HG03108 (cell line): ENCODE results near the gene CHST11.

ENCODE experiments used
- ATAC-seq: cut with Tn5 transposase; IDR thresholded peaks from one replicate; pipeline ENCODE4 v1.9.1; 2021; ENCODE audit warnings: moderate library complexity; ENCODE audit not compliant: unreplicated experiment

CHST11 gene

GRCh38 chr12:104643819-104644669 lies 187.3 kb downstream of the CHST11 start:
- peak; percentile 35 for ATAC-seq

GRCh38 chr12:104648756-104649155 lies 192.0 kb downstream of the CHST11 start:
- ATAC-seq = no peak

- ATAC-seq = no peak
These were observed 192.6 kb downstream of the CHST11 start for GRCh38 chr12:104649217-104649824.

- ATAC-seq = no peak
These were observed 193.2 kb downstream of the CHST11 start for GRCh38 chr12:104649921-104650320.

- ATAC-seq = no peak
These were observed 193.8 kb downstream of the CHST11 start for GRCh38 chr12:104650541-104650940.

DNA sequence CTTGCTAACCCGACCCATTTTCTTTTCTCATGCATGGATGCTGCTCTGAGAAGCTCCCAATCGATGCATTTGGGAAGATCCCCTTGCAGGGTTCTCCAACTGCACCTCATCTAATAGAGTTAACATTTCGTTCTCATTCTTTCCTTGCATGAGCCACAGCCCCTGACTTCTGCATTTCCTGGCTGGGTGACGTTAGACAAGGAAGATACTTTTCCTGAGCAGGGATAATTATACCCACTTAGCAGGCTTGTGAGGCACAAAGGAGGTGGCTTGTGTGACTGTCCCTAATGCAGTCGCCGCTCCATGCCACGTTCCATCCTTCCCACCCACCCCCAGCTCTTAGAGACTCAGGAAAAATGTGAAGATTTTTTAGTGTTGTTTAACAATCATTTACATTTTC lies 195.1 kb downstream of the CHST11 start:
- ATAC-seq = no peak

DNA sequence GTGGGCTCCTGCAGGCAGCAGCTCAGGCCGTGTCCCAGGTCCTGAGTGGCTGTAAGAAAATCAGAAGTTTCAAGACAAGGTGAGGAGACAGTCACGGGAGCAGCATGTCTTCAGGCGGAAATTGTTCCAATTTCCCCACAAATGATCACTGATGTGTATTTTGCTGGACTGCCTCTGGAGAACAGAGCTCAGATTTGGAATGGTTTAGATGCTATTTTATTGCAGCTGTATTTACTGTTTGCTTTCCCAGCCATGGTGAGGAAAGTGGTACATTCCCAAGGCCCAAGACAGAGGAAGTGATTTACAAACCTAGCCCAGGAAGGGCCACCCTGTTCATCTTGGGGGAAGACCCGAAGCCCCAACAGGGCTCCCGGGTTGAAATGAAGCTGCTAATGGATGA lies 195.6 kb downstream of the CHST11 start:
- ATAC-seq = no peak

- ATAC-seq = no peak
These were observed 196.2 kb downstream of the CHST11 start for GRCh38 chr12:104652910-104653309.

GRCh38 chr12:104653730-104654664 lies 197.2 kb downstream of the CHST11 start:
- no peak for ATAC-seq

DNA sequence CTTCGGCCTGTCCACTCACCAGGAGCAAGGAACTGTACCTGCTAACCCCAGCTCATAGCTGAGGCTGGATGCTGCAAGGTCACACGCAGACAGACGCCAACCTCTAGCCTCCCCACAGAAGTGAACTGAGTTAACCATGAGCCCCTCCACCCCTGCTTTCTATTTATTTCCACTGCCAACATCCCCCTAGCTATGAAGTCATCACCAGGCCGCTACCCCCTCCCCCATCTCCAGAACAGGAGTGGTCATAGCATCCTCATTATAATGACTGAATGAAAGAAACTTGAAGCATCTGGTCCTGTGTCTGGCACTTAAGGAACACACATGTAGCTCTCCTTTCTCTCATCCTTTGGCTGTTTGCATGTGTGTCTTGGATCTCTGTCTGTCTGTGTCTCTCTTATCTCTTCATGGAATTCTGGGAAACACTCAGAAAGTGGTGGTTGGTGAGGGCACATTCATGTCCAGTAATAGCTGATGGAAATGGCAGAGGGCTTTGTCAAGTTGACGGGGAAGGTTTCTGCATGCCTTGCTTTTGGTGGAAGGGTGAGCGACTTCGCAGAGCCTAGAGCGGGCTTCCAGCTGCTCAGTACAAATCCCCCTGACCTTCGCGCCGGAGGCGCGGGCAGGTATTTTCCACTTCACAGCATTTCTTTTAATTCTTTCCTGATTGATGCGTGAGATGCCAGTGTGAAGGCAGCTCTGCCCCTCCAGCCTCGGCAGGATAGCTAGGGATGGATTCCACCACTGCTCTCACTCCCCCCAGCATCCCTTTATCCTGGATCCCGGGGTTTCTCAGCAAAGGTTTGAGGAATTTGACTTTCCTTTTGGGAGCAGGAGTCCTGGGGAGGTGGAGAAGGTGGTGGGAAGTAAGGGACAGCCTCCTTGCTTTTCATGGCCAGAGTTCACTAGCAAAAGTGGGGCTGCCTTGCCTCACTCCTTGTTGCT lies 198.2 kb downstream of the CHST11 start:
- ATAC-seq = no peak

DNA sequence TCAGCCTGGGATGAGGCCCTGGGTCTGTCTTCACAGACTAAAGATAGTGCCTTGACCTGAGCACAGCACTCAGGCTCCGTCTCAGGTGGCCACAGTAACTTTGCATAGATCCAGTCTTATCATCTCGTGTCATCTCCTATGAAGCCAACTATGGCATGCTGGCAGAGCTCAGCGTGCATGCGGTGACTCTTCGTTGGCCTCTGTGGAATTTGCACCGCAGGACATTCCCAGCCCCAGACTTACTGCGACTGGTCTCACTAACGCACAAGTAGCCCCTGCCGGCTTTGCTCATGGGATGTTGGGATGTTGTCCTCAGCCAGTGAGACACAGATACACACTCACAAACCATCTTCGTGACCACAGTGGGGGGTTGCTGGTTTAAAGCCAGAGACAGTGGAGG lies 199.6 kb downstream of the CHST11 start:
- ATAC-seq = no peak

DNA sequence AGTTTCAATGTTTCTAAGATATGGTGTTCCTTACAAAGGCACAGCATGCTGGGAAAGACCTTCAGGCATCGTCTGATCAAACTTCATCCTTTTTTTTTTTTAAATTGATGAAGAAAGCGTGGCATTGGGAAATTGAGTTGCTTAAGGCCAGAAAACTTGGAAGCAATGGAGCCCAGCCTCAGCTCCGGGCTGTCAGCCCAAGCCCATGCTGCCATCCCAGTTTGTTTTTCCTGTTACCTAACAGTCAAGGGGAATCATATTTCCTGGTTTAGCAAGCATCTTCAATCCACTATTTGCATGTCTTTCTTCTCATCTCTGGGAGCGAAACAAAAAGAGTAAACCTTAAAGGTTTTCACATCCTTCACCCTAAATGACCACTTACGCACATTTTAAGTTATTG lies 200.2 kb downstream of the CHST11 start:
- ATAC-seq = no peak

- ATAC-seq = no peak
These were observed 201.2 kb downstream of the CHST11 start for GRCh38 chr12:104657726-104658484.

GRCh38 chr12:104659058-104659457 lies 202.3 kb downstream of the CHST11 start:
- ATAC-seq = no peak

DNA sequence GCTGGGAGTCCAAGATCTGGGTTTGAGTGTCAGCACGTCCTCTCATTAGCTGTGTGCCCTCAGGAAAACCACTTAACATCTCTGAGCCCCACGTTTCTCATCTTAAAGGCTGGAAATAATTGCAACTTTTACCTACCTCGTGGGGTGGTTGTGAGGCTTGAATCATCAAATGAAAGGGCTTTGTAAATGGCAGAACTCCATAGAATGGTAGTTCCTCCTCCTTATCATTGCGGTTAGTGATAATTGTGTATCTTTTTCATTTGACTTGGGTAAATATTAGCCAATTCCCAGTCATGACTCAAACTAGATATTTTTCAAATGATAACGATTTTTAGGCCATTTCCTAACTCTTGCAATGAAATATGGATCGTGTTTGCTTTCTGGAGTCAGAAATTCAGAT lies 205.5 kb downstream of the CHST11 start:
- no peak for ATAC-seq

DNA sequence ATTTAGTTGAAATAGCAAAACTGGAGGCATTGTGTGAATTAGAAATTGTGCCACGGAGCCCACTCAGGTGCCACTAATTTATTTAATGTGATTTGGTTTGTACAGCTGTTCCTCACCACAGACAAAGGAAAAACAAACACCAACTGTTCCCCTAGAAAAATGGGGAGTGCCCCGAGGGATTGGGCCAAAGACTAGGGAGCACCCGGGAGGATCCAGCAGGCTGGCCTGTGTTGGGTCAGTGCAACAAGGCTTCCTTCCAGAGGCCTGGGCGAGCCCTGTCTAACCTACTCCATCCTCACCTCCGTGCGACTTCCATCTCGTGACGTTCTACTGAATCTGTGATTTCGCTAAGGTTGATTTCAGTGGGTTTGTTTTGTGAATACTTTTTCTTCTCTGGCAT lies 206.2 kb downstream of the CHST11 start:
- no peak for ATAC-seq

GRCh38 chr12:104664351-104664750 lies 207.6 kb downstream of the CHST11 start:
- ATAC-seq = no peak

DNA sequence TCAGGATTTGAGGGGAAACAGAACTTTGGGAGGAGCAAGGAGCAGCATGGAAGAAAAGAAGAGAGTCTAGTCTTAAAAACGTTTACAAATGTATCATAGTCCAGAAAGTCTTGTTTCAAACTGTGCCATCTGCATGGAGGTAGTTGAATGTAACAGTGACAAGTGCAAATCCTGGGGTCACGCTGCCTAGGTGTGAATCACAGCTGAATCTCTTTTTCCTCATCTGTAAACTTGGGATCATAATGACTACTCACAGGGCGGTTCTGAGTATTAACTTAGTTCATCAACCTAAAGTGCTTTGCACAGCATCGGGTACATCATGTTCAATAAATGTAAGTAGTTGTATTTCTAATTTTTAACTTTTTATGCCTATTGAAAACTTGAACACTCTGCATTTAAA lies 208.5 kb downstream of the CHST11 start:
- no peak for ATAC-seq

- no peak for ATAC-seq
These were observed 210.4 kb downstream of the CHST11 start for GRCh38 chr12:104667139-104667538.

DNA sequence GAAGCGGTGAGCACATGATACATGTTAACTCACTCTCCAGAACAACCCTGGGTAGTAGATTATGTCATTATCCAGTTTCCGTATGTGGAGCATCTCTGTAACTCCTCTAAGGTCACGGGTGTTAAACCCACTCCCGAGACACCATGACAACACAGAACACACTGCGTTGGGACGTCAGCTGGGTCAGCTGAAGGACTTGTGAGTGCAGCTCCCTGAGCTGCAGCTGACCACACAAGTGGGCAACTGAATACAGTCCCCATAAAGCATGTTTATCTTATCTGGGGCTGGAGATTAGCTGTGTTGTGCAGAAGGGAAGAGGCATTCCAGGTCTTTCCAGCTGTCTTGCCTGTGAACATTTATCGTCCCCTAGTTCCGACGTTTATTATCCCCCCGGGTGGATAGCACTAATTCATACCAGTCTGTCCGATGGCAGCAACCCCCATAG lies 211.5 kb downstream of the CHST11 start:
- ATAC-seq = no peak
